ENCODE results near the gene CDC42SE1.

DNA sequence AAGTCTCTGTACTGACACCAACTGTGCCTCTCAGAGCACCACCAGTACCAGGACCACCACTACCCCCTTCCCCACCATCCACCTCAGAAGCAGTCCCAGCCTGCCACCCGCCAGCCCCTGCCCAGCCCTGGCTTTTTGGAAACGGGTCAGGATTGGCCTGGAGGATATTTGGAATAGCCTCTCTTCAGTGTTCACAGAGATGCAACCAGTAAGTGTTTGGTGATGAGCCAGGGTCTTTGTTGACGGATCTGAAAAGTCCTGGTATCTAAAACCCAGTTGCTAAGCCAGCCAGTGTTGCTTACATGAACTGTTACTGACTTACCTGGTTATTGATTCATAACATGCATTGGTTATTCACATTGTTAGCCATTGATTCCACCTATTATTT lies 10.8 kb downstream of the CDC42SE1 start:
- no peak for TF ChIP-seq POLR2A (IDR thresholded peaks at IDR 0.05; ENCODE audit: extremely low read depth, insufficient read length)
- TF ChIP-seq, protein P1, sequence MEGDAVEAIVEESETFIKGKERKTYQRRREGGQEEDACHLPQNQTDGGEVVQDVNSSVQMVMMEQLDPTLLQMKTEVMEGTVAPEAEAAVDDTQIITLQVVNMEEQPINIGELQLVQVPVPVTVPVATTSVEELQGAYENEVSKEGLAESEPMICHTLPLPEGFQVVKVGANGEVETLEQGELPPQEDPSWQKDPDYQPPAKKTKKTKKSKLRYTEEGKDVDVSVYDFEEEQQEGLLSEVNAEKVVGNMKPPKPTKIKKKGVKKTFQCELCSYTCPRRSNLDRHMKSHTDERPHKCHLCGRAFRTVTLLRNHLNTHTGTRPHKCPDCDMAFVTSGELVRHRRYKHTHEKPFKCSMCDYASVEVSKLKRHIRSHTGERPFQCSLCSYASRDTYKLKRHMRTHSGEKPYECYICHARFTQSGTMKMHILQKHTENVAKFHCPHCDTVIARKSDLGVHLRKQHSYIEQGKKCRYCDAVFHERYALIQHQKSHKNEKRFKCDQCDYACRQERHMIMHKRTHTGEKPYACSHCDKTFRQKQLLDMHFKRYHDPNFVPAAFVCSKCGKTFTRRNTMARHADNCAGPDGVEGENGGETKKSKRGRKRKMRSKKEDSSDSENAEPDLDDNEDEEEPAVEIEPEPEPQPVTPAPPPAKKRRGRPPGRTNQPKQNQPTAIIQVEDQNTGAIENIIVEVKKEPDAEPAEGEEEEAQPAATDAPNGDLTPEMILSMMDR (IDR thresholded peaks at IDR 0.05; ENCODE audit: low read depth, low read length), result no peak
- TF ChIP-seq, protein P2, sequence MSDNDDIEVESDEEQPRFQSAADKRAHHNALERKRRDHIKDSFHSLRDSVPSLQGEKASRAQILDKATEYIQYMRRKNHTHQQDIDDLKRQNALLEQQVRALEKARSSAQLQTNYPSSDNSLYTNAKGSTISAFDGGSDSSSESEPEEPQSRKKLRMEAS (IDR thresholded peaks at IDR 0.05; ENCODE audit: low read depth, low read length), result no peak

Data from NB4 (cell line).